ENCODE data around the gene UMAD1.

UMAD1 gene

GRCh38 chr7:7718492-7718891 is 77.9 kb downstream of the UMAD1 start, which contains the start of gene RPA3:
Gene RPA3, minus strand, starts transcription at chr7:7718607. Its CDS starts 78,189 bp downstream, at chr7:7640418.
- in situ Hi-C loops (cut with HindIII; ENCODE audit: low pct_ligation_motif_present, low sequenced_read_pairs), result no loop called here
- Histone ChIP-seq H3K27me3 (replicated peaks) (no peaks in the 10 kb centered on the region), H3K4me3 (ENCODE audit: low read depth, low read length) (no peak within 1 kb of the TSS), H3K27ac (no peak within 1 kb of the TSS), H3K36me3 (replicated peaks) (no peaks in the 10 kb centered on the region)
- no peak for DNase-seq
- no peak for TF ChIP-seq CTCF (IDR thresholded peaks at IDR 0.05; ENCODE audit: low read depth, low read length, missing control alignments)

DNA sequence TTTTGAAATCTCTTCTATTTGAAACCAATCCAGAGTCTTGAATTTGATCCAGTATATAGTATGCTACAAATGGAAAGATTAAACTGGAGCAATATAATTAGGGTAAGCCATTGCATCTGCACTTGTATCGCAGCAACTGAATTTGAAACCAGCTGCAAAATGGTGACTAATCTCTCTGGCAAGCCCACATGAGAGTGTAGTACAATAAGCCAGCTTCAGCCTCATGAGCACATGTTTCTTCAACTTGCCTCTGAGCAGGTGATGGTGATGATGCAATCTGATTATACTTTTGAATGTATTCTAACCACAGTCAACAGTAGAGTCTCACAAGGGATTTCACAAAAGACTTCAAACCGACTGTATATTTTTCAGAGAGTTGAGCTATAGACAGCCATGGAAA is 78.7 kb downstream of the UMAD1 start:
- Histone ChIP-seq H3K36me3 (replicated peaks) (no peaks in the 10 kb centered on the region), H3K27me3 (replicated peaks) (no peaks in the 10 kb centered on the region), H3K4me3 (ENCODE audit: low read depth, low read length) (no peak overlapping the region), H3K27ac (no peak overlapping the region)
- in situ Hi-C loops (cut with HindIII; ENCODE audit: low pct_ligation_motif_present, low sequenced_read_pairs), result no loop called here
- no peak for TF ChIP-seq CTCF (IDR thresholded peaks at IDR 0.05; ENCODE audit: low read depth, low read length, missing control alignments)
- peak; percentile 79 for DNase-seq

- in situ Hi-C loops (cut with HindIII; ENCODE audit: low pct_ligation_motif_present, low sequenced_read_pairs), result no loop called here
- Histone ChIP-seq H3K27ac (no peak overlapping the region), H3K4me3 (ENCODE audit: low read depth, low read length) (no peak overlapping the region), H3K36me3 (replicated peaks) (no peaks in the 10 kb centered on the region), H3K27me3 (replicated peaks) (no peaks in the 10 kb centered on the region)
- no peak for DNase-seq
- TF ChIP-seq CTCF (IDR thresholded peaks at IDR 0.05; ENCODE audit: low read depth, low read length, missing control alignments), result no peak
Observed at GRCh38 chr7:7720193-7720592, 79.6 kb downstream of the UMAD1 start.

DNA sequence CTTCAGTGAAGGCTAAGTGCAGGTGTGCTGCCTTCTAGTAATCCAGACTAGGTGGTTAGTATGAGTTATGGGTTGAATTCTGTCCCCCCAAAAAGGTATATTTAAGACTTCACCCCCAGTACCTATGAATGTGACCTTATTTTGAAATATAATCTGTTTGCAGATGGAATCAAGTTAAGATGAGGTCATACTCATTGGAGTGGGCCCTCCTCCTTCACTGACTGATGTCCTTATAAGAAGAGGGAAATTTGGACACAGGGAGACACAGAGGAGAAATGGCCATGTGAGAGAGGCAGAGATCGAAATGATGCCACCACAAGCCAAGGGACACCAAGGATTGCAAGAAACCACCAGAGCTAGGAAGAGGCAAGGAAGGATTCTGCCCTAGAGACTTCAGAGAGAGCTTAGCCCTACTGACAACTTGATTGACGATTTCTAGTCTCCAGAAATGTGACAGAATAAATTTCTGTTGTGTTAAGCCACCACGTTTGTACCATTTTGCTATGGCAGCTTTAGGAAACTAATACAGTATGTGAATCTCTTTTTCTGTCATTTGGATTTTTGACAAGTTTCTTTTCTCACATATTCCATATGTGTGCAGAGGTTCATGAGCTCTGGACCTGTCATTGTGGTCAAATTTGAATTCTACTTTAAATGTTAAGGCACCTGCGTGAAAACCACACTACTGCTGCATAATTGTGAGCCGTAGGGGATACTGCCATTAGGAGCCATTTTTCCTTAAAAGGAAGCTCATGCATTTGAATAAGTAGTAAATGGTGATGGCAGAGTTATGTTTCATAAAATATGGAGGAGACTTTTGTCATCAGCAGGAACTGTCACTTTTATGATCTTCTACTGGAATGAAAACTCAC is 80.4 kb downstream of the UMAD1 start:
- in situ Hi-C loops (cut with HindIII; ENCODE audit: low pct_ligation_motif_present, low sequenced_read_pairs), result no loop called here
- no peak for TF ChIP-seq CTCF (IDR thresholded peaks at IDR 0.05; ENCODE audit: low read depth, low read length, missing control alignments)
- no peak overlapping the region for H3K27ac ChIP-seq
- H3K36me3 ChIP-seq (replicated peaks), result no peaks in the 10 kb centered on the region
- H3K27me3 ChIP-seq (replicated peaks), result no peaks in the 10 kb centered on the region
- no peak for DNase-seq
- no peak overlapping the region for H3K4me3 ChIP-seq (ENCODE audit: low read depth, low read length)

GRCh38 chr7:7731732-7732131 is 91.2 kb downstream of the UMAD1 start:
- DNase-seq, result no peak
- Histone ChIP-seq H3K4me3 (ENCODE audit: low read depth, low read length) (no peak overlapping the region), H3K27ac (no peak overlapping the region), H3K36me3 (replicated peaks) (no peaks in the 10 kb centered on the region), H3K27me3 (replicated peaks) (no peaks in the 10 kb centered on the region)
- TF ChIP-seq CTCF (IDR thresholded peaks at IDR 0.05; ENCODE audit: low read depth, low read length, missing control alignments), result no peak
- in situ Hi-C loops (cut with HindIII; ENCODE audit: low pct_ligation_motif_present, low sequenced_read_pairs), result no loop called here
